ENCODE measurements around the gene SLC51B. TPM values are rescaled to one million over a fixed set of nuclear protein-coding genes. Genes with fewer than 3 reads are reported as not detected.
"Not testable (repeated sequence)": the region's sequence is repeated elsewhere in the genome, so short reads cannot be mapped to it uniquely, and the experiment has no call there.

The SLC51B gene
- total RNA-seq, 1 donor, result not detected

- DNase-seq (ENCODE audit: low read depth in 2 of 3, low spot score in 2 of 3), result no peak
These were observed 51.5 kb downstream of the SLC51B start for GRCh38 chr15:65096481-65097385.

- DNase-seq (ENCODE audit: low read depth in 2 of 3, low spot score in 2 of 3), result no peak
These were observed 52.6 kb downstream of the SLC51B start for GRCh38 chr15:65097651-65098263.

DNA sequence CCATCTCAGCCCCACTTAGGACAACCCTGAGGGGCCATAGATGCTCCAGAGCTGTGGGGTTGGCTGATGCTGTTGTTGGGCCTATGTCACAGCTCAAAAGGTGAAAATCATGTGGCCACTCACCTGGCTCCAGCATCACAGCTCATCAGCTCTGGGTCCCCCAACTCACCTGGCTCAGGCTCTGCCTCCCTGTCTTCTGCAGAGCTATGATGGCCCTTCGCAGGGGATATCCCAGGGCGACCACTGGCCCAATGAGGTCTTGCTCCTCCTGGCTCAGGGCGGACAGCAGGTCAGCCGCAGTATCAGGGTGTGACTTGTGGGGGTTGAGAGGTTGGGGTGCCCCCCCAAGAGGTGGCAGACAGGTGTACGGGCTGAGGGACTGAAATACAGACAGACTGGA, 54.1 kb downstream of the SLC51B start:
- no peak for DNase-seq (ENCODE audit: low read depth in 2 of 3, low spot score in 2 of 3)

DNA sequence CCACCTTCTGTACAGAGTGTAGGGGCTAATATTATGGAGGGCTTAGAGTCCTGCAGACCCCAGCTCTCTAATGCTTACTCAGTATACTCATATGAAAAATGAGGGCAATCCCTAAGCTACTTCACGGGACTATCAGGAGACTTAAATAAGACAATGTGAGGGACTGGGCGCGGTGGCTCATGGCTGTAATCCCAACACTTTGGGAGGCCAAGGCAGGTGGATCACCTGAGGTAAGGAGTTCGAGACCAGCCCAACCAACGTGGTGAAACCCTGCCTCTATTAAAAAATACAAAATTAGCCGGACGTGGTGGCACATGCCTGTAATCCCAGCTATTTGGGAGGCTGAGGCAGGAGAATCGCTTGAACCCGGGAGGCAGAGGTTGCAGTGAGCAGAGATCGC, 54.6 kb downstream of the SLC51B start:
- DNase-seq (ENCODE audit: low read depth in 2 of 3, low spot score in 2 of 3), result not testable (repeated sequence)

DNA sequence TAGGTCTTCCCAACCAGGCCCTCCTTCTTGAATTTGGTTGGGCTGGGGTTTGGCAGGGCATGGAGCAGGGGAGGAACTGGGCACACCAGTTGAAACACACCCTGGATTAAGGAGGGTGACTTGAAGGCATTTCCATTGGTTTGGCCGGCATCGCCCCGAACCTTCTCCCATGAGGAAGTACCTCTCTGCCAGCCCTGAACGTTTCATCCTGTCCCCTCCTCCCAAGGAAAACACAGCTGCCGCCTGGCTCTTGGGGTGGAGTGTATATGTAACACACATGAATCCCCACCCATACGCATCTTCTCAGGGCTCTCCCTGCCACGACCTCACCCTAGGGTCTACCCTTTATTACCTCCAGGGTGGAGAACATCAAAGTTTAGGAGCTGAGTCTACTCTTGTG, 55.3 kb downstream of the SLC51B start:
- no peak for DNase-seq (ENCODE audit: low read depth in 2 of 3, low spot score in 2 of 3)

DNA sequence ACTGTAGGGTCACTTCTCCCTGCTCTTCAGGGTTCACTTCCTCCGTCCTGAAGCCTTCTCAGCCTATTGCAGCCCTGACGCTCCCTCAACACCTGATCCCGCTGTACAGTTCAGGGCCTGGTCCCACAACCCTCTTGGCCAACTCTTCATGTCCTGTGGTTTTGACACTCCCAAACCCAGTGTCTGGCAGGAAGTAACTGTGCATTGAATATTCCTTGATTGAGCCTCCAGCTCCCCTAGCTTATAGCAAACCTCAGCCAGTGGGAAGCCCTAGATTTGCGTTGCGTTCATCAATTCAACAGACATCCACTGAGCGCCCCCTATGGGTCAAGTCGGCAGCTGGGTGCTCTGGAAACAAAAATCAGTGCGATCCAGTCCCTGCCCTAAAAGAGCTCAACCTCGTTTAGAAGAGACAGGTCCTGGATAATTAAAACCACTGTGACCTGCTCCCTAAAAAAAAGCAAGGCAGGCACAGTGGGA, 56.3 kb downstream of the SLC51B start:
- peak in 2 of 3 donors; percentile 52 to 74 for DNase-seq (ENCODE audit: low read depth in 2 of 3, low spot score in 2 of 3)

- no peak for DNase-seq (ENCODE audit: low read depth in 2 of 3, low spot score in 2 of 3)
These were observed 56.9 kb downstream of the SLC51B start for GRCh38 chr15:65101891-65102708.

DNA sequence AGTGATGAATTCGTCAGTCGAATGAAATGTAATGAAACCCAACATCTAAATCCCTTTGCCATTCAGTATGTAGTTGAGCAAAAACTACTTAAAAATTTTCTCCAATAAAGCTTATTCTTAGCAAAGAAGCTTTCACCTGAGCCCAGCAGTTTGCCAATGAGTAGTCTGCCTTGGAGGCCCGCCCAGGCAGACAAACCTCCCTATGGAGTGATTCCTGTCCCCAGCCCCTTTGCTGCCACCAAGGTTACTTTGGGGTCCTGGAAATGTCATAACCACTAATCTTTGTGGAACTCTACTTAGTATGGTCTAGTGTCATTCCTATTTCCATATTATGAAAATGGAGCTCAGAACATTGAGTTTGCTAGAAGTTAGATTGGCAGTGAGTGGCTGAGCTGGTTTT, 57.7 kb downstream of the SLC51B start:
- DNase-seq (ENCODE audit: low read depth in 2 of 3, low spot score in 2 of 3), result no peak

Other genes with a start within 250 kb of the SLC51B start
- gene PIF1, start 219.7 kb upstream of the SLC51B start, total RNA-seq, result 0.27 TPM
- gene PLEKHO2, start 203.5 kb upstream of the SLC51B start, total RNA-seq, result 45.8 TPM
- 6.2 TPM for gene ANKDD1A, start 133.5 kb upstream of the SLC51B start, total RNA-seq
- 49.5 TPM for gene SPG21, start 55.5 kb upstream of the SLC51B start, total RNA-seq
- 10.0 TPM for gene MTFMT, start 15.7 kb upstream of the SLC51B start, total RNA-seq
- gene RASL12, start 22.6 kb downstream of the SLC51B start, total RNA-seq, result not detected
- gene KBTBD13, start 31.4 kb downstream of the SLC51B start, total RNA-seq, result not detected
- 1.6 TPM for gene UBAP1L, start 69.8 kb downstream of the SLC51B start, total RNA-seq
- gene PDCD7, start 88.4 kb downstream of the SLC51B start, total RNA-seq, result 14.8 TPM
- gene CLPX, start 140.0 kb downstream of the SLC51B start, total RNA-seq, result 18.0 TPM
- gene CILP, start 166.1 kb downstream of the SLC51B start, total RNA-seq, result 1.1 TPM
- 13.7 TPM for gene PARP16, start 241.5 kb downstream of the SLC51B start, total RNA-seq